Endothelial cell of umbilical vein (primary cell): ENCODE data around the gene TCEAL5.

Experiments
- EZH2 ChIP-seq: IDR thresholded peaks from 2 replicates; pipeline ENCODE4 v1.6.1; 2012; ENCODE audit warnings: borderline replicate concordance, low read depth, mild to moderate bottlenecking, moderate library complexity, low read length, inconsistent platforms; ENCODE audit not compliant: severe bottlenecking
- FOS ChIP-seq: IDR thresholded peaks from 2 replicates; pipeline ENCODE4 v1.6.1; 2011; ENCODE audit warnings: mild to moderate bottlenecking, low read length, moderate library complexity, borderline replicate concordance; ENCODE audit not compliant: insufficient read depth

DNA sequence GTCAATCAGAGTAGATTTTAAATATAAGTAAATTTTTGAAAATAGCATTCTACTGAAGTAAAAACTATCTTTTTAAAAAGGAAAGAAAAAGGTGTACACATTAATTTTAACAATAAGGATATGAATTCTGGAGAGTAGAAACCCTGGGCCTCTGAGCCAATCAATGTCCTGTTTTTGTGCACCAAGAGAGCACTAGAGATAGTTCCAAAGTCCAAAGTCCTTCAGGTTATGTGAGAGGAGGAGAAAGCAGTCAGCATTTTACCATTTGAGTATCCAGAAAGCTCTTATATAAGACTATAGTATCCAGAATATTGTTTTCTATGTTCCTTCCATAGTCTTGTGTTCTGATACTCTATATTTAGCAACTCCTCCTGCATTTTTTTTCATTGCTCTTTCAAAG lies 18.3 kb downstream of the TCEAL5 start:
- no peak for TF ChIP-seq FOS
- no peak for TF ChIP-seq EZH2
